ENCODE results near the gene NGB. TPM values are rescaled to one million over a fixed set of nuclear protein-coding genes. Genes with fewer than 3 reads are reported as not detected.

Gene NGB
- total and polyA plus RNA-seq, 9 of the 15 experiments (the other 6 are each of a cell fraction or from before 2014, with no cell fraction given), result not detected

GRCh38 chr14:77253333-77254190 is 17.4 kb downstream of the NGB start:
- no peak overlapping the region for H3K9ac ChIP-seq (ENCODE audit: insufficient read depth in 1 of 2, low read depth in 2 of 2, low read length in 2 of 2)
- no peak overlapping the region for H3K27ac ChIP-seq (ENCODE audit: extremely low read depth, low read depth, low read length)
- no peaks in the 10 kb centered on the region for H3K36me3 ChIP-seq (ENCODE audit: control insufficient read depth, insufficient read depth, low read length)
- 5% methylated on average over 13 of the region's 20 CpGs for WGBS (ENCODE audit: insufficient coverage, low coverage, missing lambda C conversion rate)
- ATAC-seq, result no peak
- in situ Hi-C loops (cut with MboI), result no loop called here
- POLR2A ChIA-PET, result interaction anchor here (0.6 kb wide), 1 partner anchor 1805 kb away, joined by 5 read pairs; no protein-coding TSS in a partner anchor
- DNase-seq (ENCODE audit: extremely low read depth in 1 of 4, low spot score in 3 of 4), result no peak
- CTCF ChIA-PET (ENCODE audit: low intra/inter-chr PET ratio), result no interaction called here
- TF ChIP-seq PATZ1 (CRISPR knock-in tag; IDR thresholded peaks at IDR 0.05; ENCODE audit: borderline replicate concordance), result no peak
- TF ChIP-seq NFIC (IDR thresholded peaks at IDR 0.05), result peak; percentile 51; the same call in 1 of the 2 replicates
- TF ChIP-seq TFE3 (CRISPR knock-in tag; IDR thresholded peaks at IDR 0.05), result no peak
- no peak for TF ChIP-seq ADNP (tag; IDR thresholded peaks at IDR 0.05)
- TF ChIP-seq ZNF57 (CRISPR knock-in tag; IDR thresholded peaks at IDR 0.05), result no peak
- no peak for TF ChIP-seq NFXL1 (CRISPR knock-in tag; IDR thresholded peaks at IDR 0.05)
- no peaks in the 10 kb centered on the region for H3K9me3 ChIP-seq (replicated peaks; ENCODE audit: control insufficient read depth, insufficient read depth, low read depth, low read length)
- intact Hi-C loops (cut with micrococcal nuclease), result no loop called here
- peaks cover 5% of the 10 kb centered on the region; the same call in 1 of the 2 replicates for H4K20me1 ChIP-seq (replicated peaks; ENCODE audit: control insufficient read depth, insufficient read depth, low read length)
- no peaks in the 10 kb centered on the region for H3K4me1 ChIP-seq (replicated peaks in 1 of 2; ENCODE audit: control insufficient read depth in 2 of 2, insufficient read depth in 2 of 2, low read length in 2 of 2)
- peaks cover 0 to 58% of the 10 kb centered on the region in 2 experiments; a peak in 3 of 5 replicates for H3K27me3 ChIP-seq (ENCODE audit: control insufficient read depth in 2 of 2, insufficient read depth in 2 of 2, low read length in 2 of 2)
- H2AFZ ChIP-seq (ENCODE audit: low read depth, low read length), result no peak overlapping the region
- no peak for FAIRE-seq
- H3K4me2 ChIP-seq (ENCODE audit: insufficient read depth, low read length), result no peak overlapping the region
- no TSS peak for BruUV-seq (replicated peaks)
- H3K79me2 ChIP-seq (ENCODE audit: control insufficient read depth, insufficient read depth, low read length), result no peaks in the 10 kb centered on the region
- no peaks in the 10 kb centered on the region for H3K9me1 ChIP-seq (ENCODE audit: control insufficient read depth, insufficient read depth, low read length)
- no peak overlapping the region for H3K4me3 ChIP-seq
